PFSK-1 (cell line): Measurements from ENCODE around the gene MFSD12.

Experiments
- FOXP2 ChIP-seq: optimal IDR thresholded peaks from 2 replicates; pipeline ENCODE3; 2011; ENCODE audit warnings: borderline replicate concordance, control low read depth, inconsistent platforms; ENCODE audit not compliant: insufficient read depth; ENCODE audit errors: extremely low read length, extremely low read depth
- POLR2AphosphoS5 ChIP-seq: IDR thresholded peaks from 2 replicates; pipeline ENCODE4 v1.6.1; 2012; ENCODE audit warnings: low read depth, mild to moderate bottlenecking, control low read depth, low read length, moderate library complexity
- SIN3A ChIP-seq: IDR thresholded peaks from 2 replicates; pipeline ENCODE4 v1.6.1; 2012; ENCODE audit warnings: mild to moderate bottlenecking, low read length, moderate library complexity, borderline replicate concordance; ENCODE audit not compliant: insufficient read depth
- TAF1 ChIP-seq: IDR thresholded peaks from 2 replicates; pipeline ENCODE4 v1.6.1; 2012; ENCODE audit warnings: low read length, control low read depth, borderline replicate concordance; ENCODE audit not compliant: insufficient read depth
- TF ChIP-seq, protein P1 (sequence below), 2 experiments: IDR thresholded peaks; 2 replicates each; pipeline versions ENCODE4 v1.6.1 to v1.8.0; 2011 to 2012; ENCODE audit warnings: low read depth in 2 of 2, low read length in 2 of 2, control low read depth in 1 of 2, inconsistent platforms in 1 of 2, mild to moderate bottlenecking in 1 of 2, moderate library complexity in 1 of 2; ENCODE audit not compliant: insufficient read depth in 1 of 2

DNA sequence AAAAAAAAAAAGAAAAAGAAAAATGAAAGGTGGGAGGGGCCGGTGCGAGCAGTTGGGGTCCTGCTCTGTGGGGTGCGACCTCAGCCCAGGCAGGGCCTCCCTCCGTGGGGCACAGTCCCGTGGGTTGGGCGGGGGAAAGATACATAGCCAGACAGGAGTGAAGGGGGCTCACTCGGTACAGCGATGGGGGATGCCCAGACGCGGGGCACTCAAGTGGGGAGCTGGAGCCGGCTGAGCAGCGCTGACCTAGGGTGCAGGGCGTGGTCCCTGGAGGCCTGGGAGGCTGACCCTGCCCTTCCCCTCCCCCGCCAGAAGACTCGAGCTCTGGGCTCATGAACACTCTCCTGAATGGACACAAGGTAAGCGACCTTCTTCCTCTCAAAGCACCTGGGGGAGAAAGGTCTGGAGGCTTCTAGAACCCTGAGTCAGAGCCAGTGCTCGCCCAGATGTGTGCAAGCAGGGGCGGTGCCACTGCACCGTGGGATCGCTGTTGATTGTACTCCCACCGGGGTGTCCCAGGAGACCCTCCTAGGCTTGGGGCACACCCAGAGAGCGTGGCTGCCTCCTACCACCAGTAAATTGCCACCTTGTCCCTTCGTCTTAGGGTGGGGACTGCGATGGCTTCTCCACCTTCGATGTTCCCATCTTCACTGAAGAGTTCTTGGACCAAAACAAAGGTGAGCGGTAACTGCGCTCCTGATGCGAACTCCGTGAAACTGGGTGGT is 18.7 kb upstream of the MFSD12 start:
- TF ChIP-seq POLR2AphosphoS5 (no peak), TAF1 (no peak), SIN3A (no peak), FOXP2 (no peak)
- TF ChIP-seq, protein P1, sequence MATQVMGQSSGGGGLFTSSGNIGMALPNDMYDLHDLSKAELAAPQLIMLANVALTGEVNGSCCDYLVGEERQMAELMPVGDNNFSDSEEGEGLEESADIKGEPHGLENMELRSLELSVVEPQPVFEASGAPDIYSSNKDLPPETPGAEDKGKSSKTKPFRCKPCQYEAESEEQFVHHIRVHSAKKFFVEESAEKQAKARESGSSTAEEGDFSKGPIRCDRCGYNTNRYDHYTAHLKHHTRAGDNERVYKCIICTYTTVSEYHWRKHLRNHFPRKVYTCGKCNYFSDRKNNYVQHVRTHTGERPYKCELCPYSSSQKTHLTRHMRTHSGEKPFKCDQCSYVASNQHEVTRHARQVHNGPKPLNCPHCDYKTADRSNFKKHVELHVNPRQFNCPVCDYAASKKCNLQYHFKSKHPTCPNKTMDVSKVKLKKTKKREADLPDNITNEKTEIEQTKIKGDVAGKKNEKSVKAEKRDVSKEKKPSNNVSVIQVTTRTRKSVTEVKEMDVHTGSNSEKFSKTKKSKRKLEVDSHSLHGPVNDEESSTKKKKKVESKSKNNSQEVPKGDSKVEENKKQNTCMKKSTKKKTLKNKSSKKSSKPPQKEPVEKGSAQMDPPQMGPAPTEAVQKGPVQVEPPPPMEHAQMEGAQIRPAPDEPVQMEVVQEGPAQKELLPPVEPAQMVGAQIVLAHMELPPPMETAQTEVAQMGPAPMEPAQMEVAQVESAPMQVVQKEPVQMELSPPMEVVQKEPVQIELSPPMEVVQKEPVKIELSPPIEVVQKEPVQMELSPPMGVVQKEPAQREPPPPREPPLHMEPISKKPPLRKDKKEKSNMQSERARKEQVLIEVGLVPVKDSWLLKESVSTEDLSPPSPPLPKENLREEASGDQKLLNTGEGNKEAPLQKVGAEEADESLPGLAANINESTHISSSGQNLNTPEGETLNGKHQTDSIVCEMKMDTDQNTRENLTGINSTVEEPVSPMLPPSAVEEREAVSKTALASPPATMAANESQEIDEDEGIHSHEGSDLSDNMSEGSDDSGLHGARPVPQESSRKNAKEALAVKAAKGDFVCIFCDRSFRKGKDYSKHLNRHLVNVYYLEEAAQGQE (IDR thresholded peaks at IDR 0.05; ENCODE audit: insufficient read depth in 1 of 2, low read depth in 2 of 2, low read length in 2 of 2) = no peak
